ENCODE results near the gene GMCL1.

DNA sequence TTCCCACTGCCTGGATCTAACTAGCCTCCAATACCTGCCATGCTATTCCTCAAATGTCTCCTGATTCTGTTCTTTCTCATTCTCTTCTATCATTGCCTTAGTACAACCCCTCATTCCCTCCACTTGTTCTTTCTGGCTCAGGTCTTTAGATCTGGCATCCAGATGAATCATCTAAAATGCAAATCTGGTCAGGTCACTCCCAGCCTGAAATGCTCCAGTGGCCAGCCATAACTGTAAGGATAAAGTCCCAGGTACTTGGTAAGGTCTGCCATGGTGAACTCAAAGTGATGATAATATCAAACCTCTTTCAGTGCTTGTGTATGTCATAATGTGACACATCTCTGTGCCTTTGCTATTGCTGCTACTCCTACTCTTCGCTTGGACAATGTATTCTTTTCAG is 61.4 kb downstream of the GMCL1 start:
- TF ChIP-seq, protein P1, sequence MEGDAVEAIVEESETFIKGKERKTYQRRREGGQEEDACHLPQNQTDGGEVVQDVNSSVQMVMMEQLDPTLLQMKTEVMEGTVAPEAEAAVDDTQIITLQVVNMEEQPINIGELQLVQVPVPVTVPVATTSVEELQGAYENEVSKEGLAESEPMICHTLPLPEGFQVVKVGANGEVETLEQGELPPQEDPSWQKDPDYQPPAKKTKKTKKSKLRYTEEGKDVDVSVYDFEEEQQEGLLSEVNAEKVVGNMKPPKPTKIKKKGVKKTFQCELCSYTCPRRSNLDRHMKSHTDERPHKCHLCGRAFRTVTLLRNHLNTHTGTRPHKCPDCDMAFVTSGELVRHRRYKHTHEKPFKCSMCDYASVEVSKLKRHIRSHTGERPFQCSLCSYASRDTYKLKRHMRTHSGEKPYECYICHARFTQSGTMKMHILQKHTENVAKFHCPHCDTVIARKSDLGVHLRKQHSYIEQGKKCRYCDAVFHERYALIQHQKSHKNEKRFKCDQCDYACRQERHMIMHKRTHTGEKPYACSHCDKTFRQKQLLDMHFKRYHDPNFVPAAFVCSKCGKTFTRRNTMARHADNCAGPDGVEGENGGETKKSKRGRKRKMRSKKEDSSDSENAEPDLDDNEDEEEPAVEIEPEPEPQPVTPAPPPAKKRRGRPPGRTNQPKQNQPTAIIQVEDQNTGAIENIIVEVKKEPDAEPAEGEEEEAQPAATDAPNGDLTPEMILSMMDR (conservative IDR thresholded peaks at IDR 0.05) = no peak
- no peak for TF ChIP-seq ZFX (IDR thresholded peaks at IDR 0.05)

Data from C4-2B (cell line).